Spleen (tissue), 7 donors: Measurements from ENCODE around the gene SLC2A4.

Source experiments
- CTCF ChIP-seq, 11 experiments: fragments of 200-600 bp in 7 of 11; fragments of 450-650 bp in 4 of 11; sonication (generic) in 4 of 11; IDR thresholded peaks in 8 of 11; conservative IDR thresholded peaks in 3 of 11; 1 replicate in 7 of 11; 2 replicates in 4 of 11; pipeline versions ENCODE4 v1.4.0 to v1.8.0; 2016 to 2021; ENCODE audit warnings: antibody characterized with exemption in 11 of 11, inconsistent platforms in 4 of 11, mild to moderate bottlenecking in 1 of 11
- POLR2A ChIP-seq, 3 donors: fragments of 450-650 bp; IDR thresholded peaks; one replicate each; pipeline ENCODE4 v1.5.1; 2017; ENCODE audit warnings: antibody characterized with exemption in 3 of 3, mild to moderate bottlenecking in 1 of 3
- donor health status: DM: no; HTN: no; CAD: no; lungs with moderate emphysema.
- donor health status: DM: no; HTN: no; CAD: no.
- donor health status: DM: no; HTN: no; CAD: no.

- TF ChIP-seq CTCF (IDR thresholded peaks at IDR 0.05 in 8 of 11, conservative IDR thresholded peaks at IDR 0.05 in 3 of 11) (no peak), POLR2A (IDR thresholded peaks at IDR 0.05) (no peak)
Observed at GRCh38 chr17:7281074-7281952, at the start of gene SLC2A4.
